GM19438 (cell line): ENCODE data around the gene OR10G3.
"Not testable (repeated sequence)": the region's sequence is repeated elsewhere in the genome, so short reads cannot be mapped to it uniquely, and the experiment has no call there.

Experiments
- ATAC-seq: cut with Tn5 transposase; IDR thresholded peaks from one replicate; pipeline ENCODE4 v1.9.1; 2021; ENCODE audit warnings: low read depth; ENCODE audit not compliant: unreplicated experiment

OR10G3 gene

GRCh38 chr14:21579976-21580375, at the start of gene OR10G3:
OR10G3 (minus strand) TSS chr14:21580076; CDS start chr14:21570744, 9,332 bp downstream.
- no peak for ATAC-seq

- no peak for ATAC-seq
Observed at GRCh38 chr14:21626491-21627230, 46.8 kb upstream of the OR10G3 start.

- no peak for ATAC-seq
Observed at GRCh38 chr14:21617614-21618013, 37.7 kb upstream of the OR10G3 start.

- no peak for ATAC-seq
Observed at GRCh38 chr14:21614240-21614639, 34.4 kb upstream of the OR10G3 start.

GRCh38 chr14:21612324-21612723, 32.4 kb upstream of the OR10G3 start:
- no peak for ATAC-seq

GRCh38 chr14:21602181-21602580, 22.3 kb upstream of the OR10G3 start:
- not testable (repeated sequence) for ATAC-seq

GRCh38 chr14:21589317-21589716, 9.4 kb upstream of the OR10G3 start:
- no peak for ATAC-seq

GRCh38 chr14:21575661-21576060, 4.2 kb downstream of the OR10G3 start:
- ATAC-seq = no peak

- ATAC-seq = no peak
Observed at GRCh38 chr14:21572604-21573003, 7.3 kb downstream of the OR10G3 start.

- ATAC-seq = no peak
Observed at GRCh38 chr14:21558703-21559170, 21.1 kb downstream of the OR10G3 start.

- ATAC-seq = no peak
Observed at GRCh38 chr14:21557084-21557901, 22.6 kb downstream of the OR10G3 start.

- ATAC-seq = no peak
Observed at GRCh38 chr14:21556378-21557083, 23.3 kb downstream of the OR10G3 start.

- ATAC-seq = no peak
Observed at GRCh38 chr14:21553266-21553665, 26.6 kb downstream of the OR10G3 start.

- ATAC-seq = not testable (repeated sequence)
Observed at GRCh38 chr14:21544588-21544987, 35.3 kb downstream of the OR10G3 start.

GRCh38 chr14:21543963-21544362, 35.9 kb downstream of the OR10G3 start:
- no peak for ATAC-seq

- no peak for ATAC-seq
Observed at GRCh38 chr14:21543521-21543960, 36.3 kb downstream of the OR10G3 start.

GRCh38 chr14:21541413-21542074, 38.3 kb downstream of the OR10G3 start:
- no peak for ATAC-seq

GRCh38 chr14:21539189-21539940, 40.5 kb downstream of the OR10G3 start:
- no peak for ATAC-seq

GRCh38 chr14:21537090-21537424, 42.8 kb downstream of the OR10G3 start:
- no peak for ATAC-seq
